ENCODE data around the gene BZW1.

The BZW1 gene

GRCh38 chr2:200809506-200810251 is 2.0 kb upstream of the BZW1 start:
- ChIA-PET POLR2A (interaction anchor here (0.5 to 1.7 kb wide), 2 partner anchors 73 to 261 kb away, joined by 3 to 4 read pairs; no protein-coding TSS in a partner anchor), CTCF (interaction anchor here (0.7 kb wide), 1 partner anchor 25 kb away, joined by 3 read pairs; no protein-coding TSS in a partner anchor)
- no peak for DNase-seq (ENCODE audit: extremely low spot score)
- TF ChIP-seq FOXK2 (IDR thresholded peaks at IDR 0.05): no peak

DNA sequence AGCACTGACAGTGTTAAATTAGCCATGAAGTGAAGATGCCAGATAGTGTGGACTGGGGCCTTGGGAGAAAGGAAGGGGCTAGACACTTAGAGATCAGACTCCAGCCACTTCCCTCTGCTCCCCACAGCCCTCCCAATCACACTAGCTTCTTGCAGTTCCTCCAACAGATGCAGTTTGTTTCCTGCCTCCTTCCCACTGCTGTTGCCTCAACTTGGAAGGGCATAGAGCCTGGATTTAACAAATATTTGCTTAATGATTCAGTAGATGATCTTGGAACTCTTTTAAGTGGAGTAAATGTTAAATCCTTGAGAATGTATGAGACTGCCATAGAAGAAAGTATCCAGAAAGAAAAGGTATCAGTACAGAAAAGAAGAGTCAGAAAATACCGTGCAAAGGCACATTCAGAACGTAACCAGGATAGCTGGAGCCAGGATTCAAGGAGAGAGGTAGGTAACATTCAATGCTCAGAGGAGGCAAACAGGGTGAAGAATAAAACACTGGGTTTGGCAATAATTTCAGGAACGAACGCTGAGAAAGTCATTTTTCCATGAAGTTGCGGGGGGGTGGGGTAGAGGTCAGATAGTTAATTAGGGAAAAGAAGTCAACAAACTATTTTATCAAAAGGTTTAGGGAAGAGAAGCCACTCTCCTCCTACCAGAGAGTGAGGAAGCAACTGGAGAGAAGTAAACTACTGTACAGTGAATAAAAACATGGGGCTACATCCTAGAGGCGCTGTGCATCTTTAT is 1.3 kb upstream of the BZW1 start:
- no peak for TF ChIP-seq FOXK2 (IDR thresholded peaks at IDR 0.05)
- TF ChIP-seq ELF4 (IDR thresholded peaks at IDR 0.05): no peak
- TF ChIP-seq, protein P1, sequence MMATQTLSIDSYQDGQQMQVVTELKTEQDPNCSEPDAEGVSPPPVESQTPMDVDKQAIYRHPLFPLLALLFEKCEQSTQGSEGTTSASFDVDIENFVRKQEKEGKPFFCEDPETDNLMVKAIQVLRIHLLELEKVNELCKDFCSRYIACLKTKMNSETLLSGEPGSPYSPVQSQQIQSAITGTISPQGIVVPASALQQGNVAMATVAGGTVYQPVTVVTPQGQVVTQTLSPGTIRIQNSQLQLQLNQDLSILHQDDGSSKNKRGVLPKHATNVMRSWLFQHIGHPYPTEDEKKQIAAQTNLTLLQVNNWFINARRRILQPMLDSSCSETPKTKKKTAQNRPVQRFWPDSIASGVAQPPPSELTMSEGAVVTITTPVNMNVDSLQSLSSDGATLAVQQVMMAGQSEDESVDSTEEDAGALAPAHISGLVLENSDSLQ (IDR thresholded peaks at IDR 0.05): no peak
- TF ChIP-seq L3MBTL2 (conservative IDR thresholded peaks at IDR 0.05): no peak
- TF ChIP-seq SP1 (IDR thresholded peaks at IDR 0.05): no peak
- no peak for TF ChIP-seq TARDBP (IDR thresholded peaks at IDR 0.05)
- no peak for TF ChIP-seq ARNT (IDR thresholded peaks at IDR 0.05)
- TF ChIP-seq ZNF384 (IDR thresholded peaks at IDR 0.05): no peak
- TF ChIP-seq LEF1 (IDR thresholded peaks at IDR 0.05; ENCODE audit: borderline replicate concordance): no peak
- CTCF ChIA-PET: no interaction called here
- DNase-seq (ENCODE audit: extremely low spot score): no peak
- POLR2A ChIA-PET: interaction anchor here (0.5 to 1.7 kb wide), 5 partner anchors 73 to 260 kb away, joined by 3 to 4 read pairs (median 3); partner anchors contain the start of gene NIF3L1

DNA sequence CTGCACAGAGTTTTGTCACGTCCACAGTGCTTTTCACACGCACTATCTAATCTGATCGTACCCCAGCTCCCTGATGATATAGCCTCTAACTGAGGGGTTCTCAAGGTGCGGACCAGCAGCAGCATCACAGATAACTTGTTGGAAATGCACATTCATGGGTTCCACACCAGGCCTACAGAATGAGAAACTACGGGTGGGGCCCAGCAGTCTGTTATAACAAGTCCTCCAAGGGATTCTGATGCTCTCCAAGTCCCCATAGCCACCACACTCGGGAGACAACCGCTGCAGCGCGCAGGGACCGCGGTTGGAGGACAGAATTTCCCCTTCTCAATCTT is 745 bp upstream of the BZW1 start:
- TF ChIP-seq L3MBTL2 (conservative IDR thresholded peaks at IDR 0.05) (no peak), SUZ12 (IDR thresholded peaks at IDR 0.05) (no peak), FOXK2 (IDR thresholded peaks at IDR 0.05) (no peak), LEF1 (IDR thresholded peaks at IDR 0.05; ENCODE audit: borderline replicate concordance) (no peak), NFRKB (IDR thresholded peaks at IDR 0.05) (no peak), SP1 (IDR thresholded peaks at IDR 0.05) (no peak), ZNF384 (IDR thresholded peaks at IDR 0.05) (no peak), HDGF (IDR thresholded peaks at IDR 0.05; ENCODE audit: borderline replicate concordance) (no peak), TARDBP (IDR thresholded peaks at IDR 0.05) (no peak), FOXA1 (IDR thresholded peaks at IDR 0.05) (no peak), CTBP1 (IDR thresholded peaks at IDR 0.05; ENCODE audit: borderline replicate concordance) (no peak), BHLHE40 (IDR thresholded peaks at IDR 0.05; ENCODE audit: borderline replicate concordance) (no peak), ARNT (IDR thresholded peaks at IDR 0.05) (no peak), ELF4 (IDR thresholded peaks at IDR 0.05) (no peak), FOXM1 (IDR thresholded peaks at IDR 0.05; ENCODE audit: borderline replicate concordance) (no peak)
- TF ChIP-seq, protein P1 (IDR thresholded peaks at IDR 0.05): no peak
- CTCF ChIA-PET: no interaction called here
- DNase-seq (ENCODE audit: extremely low spot score): no peak
- POLR2A ChIA-PET: interaction anchor here (0.7 to 1.7 kb wide), 5 partner anchors 63 to 100 kb away, joined by 3 read pairs; partner anchors contain the start of gene NIF3L1

GRCh38 chr2:200812122-200813022 is 662 bp downstream of the BZW1 start:
- ChIA-PET POLR2A (interaction anchor here (1.3 kb wide), 1 partner anchor 77 kb away, joined by 3 read pairs; the partner anchor contains the start of gene NIF3L1), CTCF (no interaction called here)
- DNase-seq (ENCODE audit: extremely low spot score): peak; percentile 57
- TF ChIP-seq HDGF (IDR thresholded peaks at IDR 0.05; ENCODE audit: borderline replicate concordance) (no peak), TARDBP (IDR thresholded peaks at IDR 0.05) (no peak), SUZ12 (IDR thresholded peaks at IDR 0.05) (no peak), LEF1 (IDR thresholded peaks at IDR 0.05; ENCODE audit: borderline replicate concordance) (no peak), FOXM1 (IDR thresholded peaks at IDR 0.05; ENCODE audit: borderline replicate concordance) (no peak), NFRKB (IDR thresholded peaks at IDR 0.05) (no peak), ARNT (IDR thresholded peaks at IDR 0.05) (no peak), CTBP1 (IDR thresholded peaks at IDR 0.05; ENCODE audit: borderline replicate concordance) (no peak), BHLHE40 (IDR thresholded peaks at IDR 0.05; ENCODE audit: borderline replicate concordance) (no peak), L3MBTL2 (conservative IDR thresholded peaks at IDR 0.05) (no peak), ELF4 (IDR thresholded peaks at IDR 0.05) (no peak), SP1 (IDR thresholded peaks at IDR 0.05) (no peak), FOXK2 (IDR thresholded peaks at IDR 0.05) (no peak), FOXA1 (IDR thresholded peaks at IDR 0.05) (no peak), ZNF384 (IDR thresholded peaks at IDR 0.05) (no peak)
- TF ChIP-seq, protein P1 (IDR thresholded peaks at IDR 0.05): no peak

GRCh38 chr2:200814276-200814815 is 2.6 kb downstream of the BZW1 start:
- ChIA-PET CTCF (no interaction called here), POLR2A (no interaction called here)
- no peak for TF ChIP-seq ZNF384 (IDR thresholded peaks at IDR 0.05)
- TF ChIP-seq, protein P1 (IDR thresholded peaks at IDR 0.05): no peak
- TF ChIP-seq ARNT (IDR thresholded peaks at IDR 0.05): no peak
- DNase-seq (ENCODE audit: extremely low spot score): no peak
